Spleen (tissue), 11 donors: ENCODE measurements around the gene UGT1A10. TPM values are rescaled to one million over a fixed set of nuclear protein-coding genes. Genes with fewer than 3 reads are reported as not detected.

Experiments used
- DNase-seq: peaks from one replicate; pipeline ENCODE4 v3.0.0-alpha.2; 2020
- H3K27ac ChIP-seq, 8 donors: fragments of 200-600 bp; sonication (generic) in 7 of 8; 1 replicate in 4 of 8; 2 replicates in 4 of 8; pipeline versions ENCODE4 v1.5.0 to v1.8.0; 2016 to 2021; ENCODE audit warnings: inconsistent platforms in 4 of 8, mild to moderate bottlenecking in 4 of 8, moderate library complexity in 1 of 8
- H3K27me3 ChIP-seq, 7 donors: fragments of 200-600 bp; sonication (generic) in 6 of 7; replicated peaks in 1 of 7; 1 replicate in 4 of 7; 2 replicates in 3 of 7; pipeline versions ENCODE4 v1.5.0 to v1.8.0; 2016 to 2021; ENCODE audit warnings: inconsistent platforms in 3 of 7, mild to moderate bottlenecking in 1 of 7
- H3K36me3 ChIP-seq, 6 donors: fragments of 200-600 bp; sonication (generic) in 5 of 6; 1 replicate in 4 of 6; 2 replicates in 2 of 6; pipeline versions ENCODE4 v1.5.0 to v1.8.0; 2016 to 2021; ENCODE audit warnings: inconsistent platforms in 2 of 6
- H3K4me1 ChIP-seq, 6 donors: fragments of 200-600 bp; sonication (generic) in 5 of 6; 1 replicate in 3 of 6; 2 replicates in 3 of 6; pipeline versions ENCODE4 v1.5.0 to v1.8.0; 2016 to 2021; ENCODE audit warnings: inconsistent platforms in 3 of 6
- H3K4me3 ChIP-seq, 8 donors: fragments of 200-600 bp; sonication (generic) in 7 of 8; 1 replicate in 4 of 8; 2 replicates in 4 of 8; pipeline versions ENCODE4 v1.5.0 to v1.8.0; 2016 to 2021; ENCODE audit warnings: inconsistent platforms in 4 of 8, mild to moderate bottlenecking in 4 of 8, moderate library complexity in 2 of 8
- H3K9me3 ChIP-seq, 8 donors: fragments of 200-600 bp; sonication (generic) in 7 of 8; 1 replicate in 4 of 8; 2 replicates in 4 of 8; pipeline versions ENCODE4 v1.5.0 to v1.8.0; 2016 to 2021; ENCODE audit warnings: inconsistent platforms in 4 of 8
- CTCF ChIP-seq, 11 experiments: fragments of 200-600 bp in 7 of 11; fragments of 450-650 bp in 4 of 11; sonication (generic) in 4 of 11; IDR thresholded peaks in 8 of 11; conservative IDR thresholded peaks in 3 of 11; 1 replicate in 7 of 11; 2 replicates in 4 of 11; pipeline versions ENCODE4 v1.4.0 to v1.8.0; 2016 to 2021; ENCODE audit warnings: antibody characterized with exemption in 11 of 11, inconsistent platforms in 4 of 11, mild to moderate bottlenecking in 1 of 11
- POLR2A ChIP-seq, 3 donors: fragments of 450-650 bp; IDR thresholded peaks; one replicate each; pipeline ENCODE4 v1.5.1; 2017; ENCODE audit warnings: antibody characterized with exemption in 3 of 3, mild to moderate bottlenecking in 1 of 3
- POLR2AphosphoS5 ChIP-seq, 3 donors: sonication (generic); formaldehyde crosslinking; IDR thresholded peaks; one replicate each; pipeline ENCODE4 v1.5.1; 2017; ENCODE audit warnings: antibody characterized with exemption in 3 of 3
- WGBS, 5 donors: extraction: QIAGEN DNeasy Blood & Tissue Kit in 3 of 5; methylation state at CpG; one replicate each; pipeline versions ENCODE4 v1.1.5 to v1.1.7; 2013 to 2018; 5-methylcytosine and 5-hydroxymethylcytosine counted together
- intact Hi-C: fragments of 100-400 bp; cut with DNase I; formaldehyde crosslinking; loops from one replicate; pipeline ENCODE4 v1.15.0; 2023; ENCODE audit warnings: low total_unique reads
- polyA plus RNA-seq, 3 donors: library from polyadenylated mRNA; stranded (reverse); fragments of 200-250 nt; gene quantifications; one replicate each; pipeline ENCODE4 v1.2.1, GENCODE V29; 2013
- total RNA-seq, 7 donors: library from RNA; depleted of rRNA in 3 of 7; stranded (reverse); fragments of >200 nt in 3 of 7; fragmentation: NEBNext Ultra II Directional in 4 of 7; extraction: Animal tissue kit (Norgen Biotek cat#: 25700) in 4 of 7; gene quantifications; one replicate each; pipeline versions ENCODE4 v1.1.0 to v1.2.1, GENCODE V29; 2016 to 2021
- donor health status: healthy with polysubstance abuse.
- donor health status: DM: no; HTN: no; CAD: no; lungs with moderate emphysema.
- donor health status: DM: no; HTN: no; CAD: no.
- donor health status: Bipolar disorder and iron deficiency.
- donor health status: healthy.
- donor health status: DM: no; HTN: no; CAD: no.
- donor health status: DM: yes; HTN: yes; CAD: no.

The UGT1A10 gene
- total and polyA plus RNA-seq, 10 donors = 0.03 TPM; not detected in 9

- peaks cover 0 to 14% (median 2%) of the 10 kb centered on the region in 8 donors for H3K9me3 ChIP-seq
- H3K36me3 ChIP-seq = no peaks in the 10 kb centered on the region
- H3K27me3 ChIP-seq = peaks cover 0 to 9% (median 0%) of the 10 kb centered on the region in 7 donors
- no peak overlapping the region for H3K27ac ChIP-seq
- no peaks in the 10 kb centered on the region for H3K4me1 ChIP-seq
- DNase-seq = no peak
- WGBS, 5 donors = 66 to 73% (median 67%) methylated on average over 4 of the region's 4 CpGs
- intact Hi-C loops = no loop called here
- H3K4me3 ChIP-seq = no peak overlapping the region
- TF ChIP-seq POLR2AphosphoS5 (IDR thresholded peaks at IDR 0.05) (no peak), CTCF (IDR thresholded peaks at IDR 0.05 in 8 of 11, conservative IDR thresholded peaks at IDR 0.05 in 3 of 11) (no peak), POLR2A (IDR thresholded peaks at IDR 0.05) (no peak)
Observed at GRCh38 chr2:233705911-233706506, 69.8 kb downstream of the UGT1A10 start.

- H3K27me3 ChIP-seq = peaks cover 0 to 9% (median 0%) of the 10 kb centered on the region in 7 donors
- 3 to 96% (median 54%) methylated on average over 1 of the region's 1 CpG for WGBS, 5 donors
- no peak for DNase-seq
- intact Hi-C loops = no loop called here
- no peaks in the 10 kb centered on the region for H3K4me1 ChIP-seq
- peaks cover 0 to 14% (median 2%) of the 10 kb centered on the region in 8 donors for H3K9me3 ChIP-seq
- H3K4me3 ChIP-seq = no peak overlapping the region
- no peaks in the 10 kb centered on the region for H3K36me3 ChIP-seq
- TF ChIP-seq POLR2A (IDR thresholded peaks at IDR 0.05) (no peak), CTCF (IDR thresholded peaks at IDR 0.05 in 8 of 11, conservative IDR thresholded peaks at IDR 0.05 in 3 of 11) (no peak)
- H3K27ac ChIP-seq = no peak overlapping the region
Observed at GRCh38 chr2:233706720-233707119, 70.5 kb downstream of the UGT1A10 start.

- H3K4me1 ChIP-seq = no peaks in the 10 kb centered on the region
- no peak for DNase-seq
- H3K4me3 ChIP-seq = no peak overlapping the region
- TF ChIP-seq CTCF (IDR thresholded peaks at IDR 0.05 in 8 of 11, conservative IDR thresholded peaks at IDR 0.05 in 3 of 11) = no peak
- TF ChIP-seq POLR2AphosphoS5 (IDR thresholded peaks at IDR 0.05) = no peak
- no peak for TF ChIP-seq POLR2A (IDR thresholded peaks at IDR 0.05)
- peaks cover 0 to 14% (median 2%) of the 10 kb centered on the region in 8 donors for H3K9me3 ChIP-seq
- H3K27me3 ChIP-seq = peaks cover 0 to 14% (median 0%) of the 10 kb centered on the region in 7 donors
- no peak overlapping the region for H3K27ac ChIP-seq
- intact Hi-C loops = no loop called here
- no peaks in the 10 kb centered on the region for H3K36me3 ChIP-seq
- 74 to 84% (median 79%) methylated on average over 10 of the region's 10 CpGs for WGBS, 5 donors
Observed at GRCh38 chr2:233707940-233708644, 71.8 kb downstream of the UGT1A10 start.

GRCh38 chr2:233708942-233709341 lies 72.7 kb downstream of the UGT1A10 start:
- no peak for DNase-seq

More at GRCh38 chr2:233708942-233709341, 72.7 kb downstream of the UGT1A10 start:
- H3K27ac ChIP-seq = no peak overlapping the region
- no peak overlapping the region for H3K4me3 ChIP-seq
- H3K4me1 ChIP-seq = no peaks in the 10 kb centered on the region
- H3K36me3 ChIP-seq = no peaks in the 10 kb centered on the region
- peaks cover 0 to 8% (median under 1%) of the 10 kb centered on the region in 8 donors for H3K9me3 ChIP-seq
- peaks cover 0 to 14% (median 0%) of the 10 kb centered on the region in 7 donors for H3K27me3 ChIP-seq
- WGBS, 5 donors = 63 to 95% (median 83%) methylated on average over 5 of the region's 5 CpGs
- TF ChIP-seq CTCF (IDR thresholded peaks at IDR 0.05 in 8 of 11, conservative IDR thresholded peaks at IDR 0.05 in 3 of 11) (no peak), POLR2A (IDR thresholded peaks at IDR 0.05) (no peak)
- intact Hi-C loops = no loop called here
